HepG2 (cell line): ENCODE data around the gene NOL4L. TPM values are rescaled to one million over a fixed set of nuclear protein-coding genes. Genes with fewer than 3 reads are reported as not detected.

Experiments
- CBX5 ChIP-seq: sonication (generic); formaldehyde crosslinking; IDR thresholded peaks from 2 replicates; pipeline ENCODE4 v1.4.0; 2020; ENCODE audit warnings: missing genetic modification reagents, borderline replicate concordance
- CEBPG ChIP-seq: IDR thresholded peaks from 2 replicates; pipeline ENCODE4 v1.6.1; 2016
- GABPA ChIP-seq, 2 experiments: IDR thresholded peaks; 2 replicates each; pipeline ENCODE4 v1.6.1; 2011 to 2016; ENCODE audit warnings: low read depth in 2 of 2, low read length in 1 of 2, missing biosample characterization in 1 of 2, missing genetic modification characterization in 1 of 2
- HES4 ChIP-seq: sonication (generic); formaldehyde crosslinking; IDR thresholded peaks from 2 replicates; pipeline ENCODE4 v1.9.0; 2021; ENCODE audit warnings: mild to moderate bottlenecking, missing genetic modification reagents, borderline replicate concordance
- IRF9 ChIP-seq: sonication (generic); formaldehyde crosslinking; IDR thresholded peaks from 2 replicates; pipeline ENCODE4 v1.8.0; 2022; ENCODE audit warnings: missing genetic modification reagents, mild to moderate bottlenecking, borderline replicate concordance
- JUND ChIP-seq: sonication (generic); formaldehyde crosslinking; IDR thresholded peaks from 2 replicates; pipeline ENCODE4 v1.8.0; 2022; ENCODE audit warnings: mild to moderate bottlenecking, missing genetic modification reagents
- NFRKB ChIP-seq: fragments of 450-650 bp; IDR thresholded peaks from 2 replicates; pipeline ENCODE4 v1.6.1; 2017
- TRIM22 ChIP-seq: fragments of 450-650 bp; IDR thresholded peaks from 2 replicates; pipeline ENCODE4 v1.6.1; 2017
- ZBTB38 ChIP-seq: sonication (generic); formaldehyde crosslinking; IDR thresholded peaks from 2 replicates; pipeline ENCODE4 v1.5.1; 2020; ENCODE audit warnings: mild to moderate bottlenecking, missing genetic modification reagents
- ZNF460 ChIP-seq: sonication (generic); formaldehyde crosslinking; IDR thresholded peaks from 2 replicates; pipeline ENCODE4 v1.5.1; 2020; ENCODE audit warnings: missing genetic modification reagents, mild to moderate bottlenecking, borderline replicate concordance
- ZNF547 ChIP-seq: sonication (generic); formaldehyde crosslinking; IDR thresholded peaks from 2 replicates; pipeline ENCODE4 v1.5.1; 2020; ENCODE audit warnings: mild to moderate bottlenecking, missing genetic modification reagents
- ZNF574 ChIP-seq: sonication (generic); formaldehyde crosslinking; IDR thresholded peaks from 2 replicates; pipeline ENCODE4 v1.4.0; 2020; ENCODE audit warnings: missing genetic modification reagents
- ZNF646 ChIP-seq: sonication (generic); formaldehyde crosslinking; IDR thresholded peaks from 2 replicates; pipeline ENCODE4 v1.9.0; 2021; ENCODE audit warnings: mild to moderate bottlenecking, missing genetic modification reagents
- ZNF687 ChIP-seq: sonication (generic); formaldehyde crosslinking; IDR thresholded peaks from 2 replicates; pipeline ENCODE4 v1.5.1; 2020; ENCODE audit warnings: mild to moderate bottlenecking, missing genetic modification reagents, moderate library complexity
- polyA plus RNA-seq, 8 experiments: library from polyadenylated mRNA; depleted of rRNA in 3 of 8; stranded (reverse) in 7 of 8; unstranded in 1 of 8; fragments of >200 nt; fragmentation: Illumina TruSeq in 4 of 8; extraction: Trizol in 4 of 8; gene quantifications; 2 replicates each; pipeline versions ENCODE4 v1.2.1 to v1.2.3, GENCODE V29; 2011 to 2016; ENCODE audit warnings: low read depth in 4 of 8, missing spikeins in 1 of 8, mixed read lengths in 1 of 8; ENCODE audit not compliant: insufficient read depth in 1 of 8
- total RNA-seq, 5 experiments: library from RNA; depleted of rRNA; stranded (reverse); fragments of >200 nt; fragmentation: Illumina TruSeq; extraction: Trizol; gene quantifications; 2 replicates each; pipeline ENCODE4 v1.2.3, GENCODE V29; 2016; ENCODE audit warnings: low read depth in 1 of 5

Gene NOL4L
- total and polyA plus RNA-seq, 2 of the 13 experiments (the other 11 are each of a cell fraction or from before 2014, with no cell fraction given), result 16.6 to 35.4 TPM

GRCh38 chr20:32558526-32558925 is 26.6 kb downstream of the NOL4L start (continued):
- TF ChIP-seq ZNF687 (peak; percentile 62), NFRKB (no peak), GABPA (IDR thresholded peaks at IDR 0.05; ENCODE audit: low read depth, low read length) (no peak), GABPA (CRISPR knock-in tag; IDR thresholded peaks at IDR 0.05; ENCODE audit: low read depth) (no peak), ZNF460 (CRISPR knock-in tag) (no peak), CEBPG (CRISPR knock-in tag) (no peak), JUND (CRISPR knock-in tag) (no peak), HES4 (no peak), ZBTB38 (CRISPR knock-in tag) (peak; percentile 86), IRF9 (CRISPR knock-in tag) (no peak), ZNF646 (no peak), TRIM22 (no peak), ZNF547 (CRISPR knock-in tag) (peak; percentile 53; the same call in 1 of the 2 replicates), CBX5 (CRISPR knock-in tag) (no peak), ZNF574 (CRISPR knock-in tag) (no peak)
